ENCODE measurements around the gene CALML3. TPM values are rescaled to one million over a fixed set of nuclear protein-coding genes. Genes with fewer than 3 reads are reported as not detected.

The CALML3 gene
- total and polyA plus RNA-seq, 10 of the 15 experiments (the other 5 are each of a cell fraction or from before 2014, with no cell fraction given), result not detected

DNA sequence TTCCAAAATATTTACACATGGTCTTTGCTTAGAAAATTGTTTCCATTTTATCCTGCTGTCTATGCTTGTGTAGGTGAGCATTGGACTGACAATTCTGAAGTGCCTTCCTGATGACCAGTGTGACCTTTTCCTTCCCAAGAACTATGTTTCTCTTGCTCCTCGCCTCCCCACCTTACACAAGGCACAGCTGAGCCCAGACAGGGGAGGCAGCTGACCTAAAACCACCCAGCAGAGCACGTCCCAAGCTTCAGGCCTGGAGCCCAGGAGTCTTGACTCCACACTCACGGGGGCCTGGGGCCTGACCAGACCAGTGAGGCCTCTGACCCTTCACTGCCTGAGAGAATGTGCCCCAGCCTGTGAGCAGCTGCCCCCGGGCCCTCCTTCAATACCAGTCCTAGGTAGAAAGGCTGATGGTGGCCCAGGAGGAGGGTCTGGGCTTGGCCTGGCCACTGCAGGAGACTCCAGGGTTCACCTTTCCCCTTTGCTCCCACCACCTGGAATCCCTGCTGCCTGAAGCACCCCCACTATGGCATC lies 32.4 kb upstream of the CALML3 start:
- ATAC-seq (no peak), FAIRE-seq (no peak), DNase-seq (ENCODE audit: low read depth, low spot score) (no peak)
- H3K4me1 ChIP-seq (ENCODE audit: control insufficient read depth, insufficient read depth, low read length), result no peaks in the 10 kb centered on the region
- in situ Hi-C loops (cut with MboI), result no loop called here
- intact Hi-C loops (cut with micrococcal nuclease; ENCODE audit: unreplicated experiment), result no loop called here
- 0% methylated on average over 4 of the region's 4 CpGs for WGBS (ENCODE audit: insufficient coverage, insufficient replicate concordance, low lambda C conversion rate, missing lambda C conversion rate)
- H3K4me3 ChIP-seq, result no peak overlapping the region
- no peak overlapping the region for H3K27ac ChIP-seq (ENCODE audit: control insufficient read depth, insufficient read depth)
- no peak overlapping the region for H3K9ac ChIP-seq (ENCODE audit: control insufficient read depth, insufficient read depth, low read length)
- no peak for TF ChIP-seq CHD2 (IDR thresholded peaks at IDR 0.05; ENCODE audit: borderline replicate concordance, low read depth, low read length)
- POLR2A ChIA-PET, result no interaction called here
- peaks cover 3% of the 10 kb centered on the region; the same call in 2 of the 3 replicates for H3K9me3 ChIP-seq (replicated peaks; ENCODE audit: control insufficient read depth, insufficient read depth, low read length)
- no peaks in the 10 kb centered on the region; a peak in 3 of 4 replicates for H3K27me3 ChIP-seq (replicated peaks in 1 of 2; ENCODE audit: control insufficient read depth in 2 of 2, insufficient read depth in 2 of 2, low read length in 1 of 2)
- no peaks in the 10 kb centered on the region for H3K79me2 ChIP-seq (ENCODE audit: control insufficient read depth, insufficient read depth, low read length)
- BruUV-seq (replicated peaks), result no TSS peak
- no peak overlapping the region for H3K4me2 ChIP-seq (ENCODE audit: control insufficient read depth, insufficient read depth)
- no peaks in the 10 kb centered on the region for H4K20me1 ChIP-seq (ENCODE audit: control insufficient read depth, insufficient read depth)
- CTCF ChIA-PET, result no interaction called here
- no peaks in the 10 kb centered on the region for H3K36me3 ChIP-seq (ENCODE audit: control insufficient read depth in 2 of 2, insufficient read depth in 2 of 2, low read length in 1 of 2)
- SMC1A ChIA-PET (ENCODE audit: uncharacterized antibody, unreplicated experiment), result no interaction called here
- RAD21 ChIA-PET (ENCODE audit: unreplicated experiment), result no interaction called here
- no peak overlapping the region for H2AFZ ChIP-seq (ENCODE audit: control insufficient read depth, low read depth, low read length)

DNA sequence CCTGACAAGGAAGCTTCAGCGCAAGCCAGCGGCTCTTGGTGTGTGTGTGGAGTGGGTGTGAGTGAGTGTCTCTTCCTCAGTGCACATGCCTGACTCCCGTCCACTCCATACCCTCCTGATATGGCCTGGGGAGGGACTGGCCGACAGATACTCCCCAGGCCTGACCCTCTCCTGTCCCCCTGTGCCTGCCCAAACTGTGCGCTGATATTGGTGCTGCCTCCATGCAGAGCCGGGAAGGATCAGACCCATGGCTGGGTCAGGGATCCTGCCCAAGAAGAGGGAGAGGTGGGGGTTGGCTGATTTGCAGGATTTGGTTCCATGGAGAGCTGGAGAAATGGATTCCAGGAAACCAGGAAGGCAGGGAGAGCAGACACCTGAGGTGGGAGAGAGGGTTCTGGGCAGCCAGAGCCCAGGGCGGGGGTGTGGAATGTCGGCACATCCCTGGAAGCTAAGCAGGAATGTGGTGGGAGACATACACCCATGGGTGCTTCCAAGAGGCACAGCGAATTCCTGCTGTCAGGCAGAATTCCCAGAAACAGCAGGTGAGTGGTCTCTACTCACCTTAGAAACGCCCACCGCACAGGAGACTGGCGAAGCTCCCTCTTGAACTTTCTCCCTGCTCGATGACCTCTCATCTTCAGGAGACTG lies 31.7 kb upstream of the CALML3 start:
- intact Hi-C loops (cut with micrococcal nuclease; ENCODE audit: unreplicated experiment), result no loop called here

More for the DNA sequence above, 31.7 kb upstream of the CALML3 start:
- ChIA-PET POLR2A (no interaction called here), CTCF (no interaction called here), SMC1A (ENCODE audit: uncharacterized antibody, unreplicated experiment) (no interaction called here), RAD21 (ENCODE audit: unreplicated experiment) (no interaction called here)
- 57% methylated on average over 13 of the region's 13 CpGs for WGBS (ENCODE audit: insufficient coverage, insufficient replicate concordance, low lambda C conversion rate, missing lambda C conversion rate)
- no TSS peak for BruUV-seq (replicated peaks)
- H3K27me3 ChIP-seq (replicated peaks in 1 of 2; ENCODE audit: control insufficient read depth in 2 of 2, insufficient read depth in 2 of 2, low read length in 1 of 2), result no peaks in the 10 kb centered on the region; a peak in 3 of 4 replicates
- peaks cover 3% of the 10 kb centered on the region; the same call in 2 of the 3 replicates for H3K9me3 ChIP-seq (replicated peaks; ENCODE audit: control insufficient read depth, insufficient read depth, low read length)
- no peak overlapping the region for H3K9ac ChIP-seq (ENCODE audit: control insufficient read depth, insufficient read depth, low read length)
- TF ChIP-seq, protein P1, sequence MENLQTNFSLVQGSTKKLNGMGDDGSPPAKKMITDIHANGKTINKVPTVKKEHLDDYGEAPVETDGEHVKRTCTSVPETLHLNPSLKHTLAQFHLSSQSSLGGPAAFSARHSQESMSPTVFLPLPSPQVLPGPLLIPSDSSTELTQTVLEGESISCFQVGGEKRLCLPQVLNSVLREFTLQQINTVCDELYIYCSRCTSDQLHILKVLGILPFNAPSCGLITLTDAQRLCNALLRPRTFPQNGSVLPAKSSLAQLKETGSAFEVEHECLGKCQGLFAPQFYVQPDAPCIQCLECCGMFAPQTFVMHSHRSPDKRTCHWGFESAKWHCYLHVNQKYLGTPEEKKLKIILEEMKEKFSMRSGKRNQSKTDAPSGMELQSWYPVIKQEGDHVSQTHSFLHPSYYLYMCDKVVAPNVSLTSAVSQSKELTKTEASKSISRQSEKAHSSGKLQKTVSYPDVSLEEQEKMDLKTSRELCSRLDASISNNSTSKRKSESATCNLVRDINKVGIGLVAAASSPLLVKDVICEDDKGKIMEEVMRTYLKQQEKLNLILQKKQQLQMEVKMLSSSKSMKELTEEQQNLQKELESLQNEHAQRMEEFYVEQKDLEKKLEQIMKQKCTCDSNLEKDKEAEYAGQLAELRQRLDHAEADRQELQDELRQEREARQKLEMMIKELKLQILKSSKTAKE (IDR thresholded peaks at IDR 0.05; ENCODE audit: low read depth, poor library complexity, severe bottlenecking), result no peak
- TF ChIP-seq EP300 (IDR thresholded peaks at IDR 0.05; ENCODE audit: borderline replicate concordance in 1 of 2, control insufficient read depth in 1 of 2, low read depth in 2 of 2, low read length in 2 of 2) (no peak), DPF2 (IDR thresholded peaks at IDR 0.05) (no peak), RCOR1 (conservative IDR thresholded peaks at IDR 0.05; ENCODE audit: low read depth, low read length) (no peak)
- TF ChIP-seq, protein P2, sequence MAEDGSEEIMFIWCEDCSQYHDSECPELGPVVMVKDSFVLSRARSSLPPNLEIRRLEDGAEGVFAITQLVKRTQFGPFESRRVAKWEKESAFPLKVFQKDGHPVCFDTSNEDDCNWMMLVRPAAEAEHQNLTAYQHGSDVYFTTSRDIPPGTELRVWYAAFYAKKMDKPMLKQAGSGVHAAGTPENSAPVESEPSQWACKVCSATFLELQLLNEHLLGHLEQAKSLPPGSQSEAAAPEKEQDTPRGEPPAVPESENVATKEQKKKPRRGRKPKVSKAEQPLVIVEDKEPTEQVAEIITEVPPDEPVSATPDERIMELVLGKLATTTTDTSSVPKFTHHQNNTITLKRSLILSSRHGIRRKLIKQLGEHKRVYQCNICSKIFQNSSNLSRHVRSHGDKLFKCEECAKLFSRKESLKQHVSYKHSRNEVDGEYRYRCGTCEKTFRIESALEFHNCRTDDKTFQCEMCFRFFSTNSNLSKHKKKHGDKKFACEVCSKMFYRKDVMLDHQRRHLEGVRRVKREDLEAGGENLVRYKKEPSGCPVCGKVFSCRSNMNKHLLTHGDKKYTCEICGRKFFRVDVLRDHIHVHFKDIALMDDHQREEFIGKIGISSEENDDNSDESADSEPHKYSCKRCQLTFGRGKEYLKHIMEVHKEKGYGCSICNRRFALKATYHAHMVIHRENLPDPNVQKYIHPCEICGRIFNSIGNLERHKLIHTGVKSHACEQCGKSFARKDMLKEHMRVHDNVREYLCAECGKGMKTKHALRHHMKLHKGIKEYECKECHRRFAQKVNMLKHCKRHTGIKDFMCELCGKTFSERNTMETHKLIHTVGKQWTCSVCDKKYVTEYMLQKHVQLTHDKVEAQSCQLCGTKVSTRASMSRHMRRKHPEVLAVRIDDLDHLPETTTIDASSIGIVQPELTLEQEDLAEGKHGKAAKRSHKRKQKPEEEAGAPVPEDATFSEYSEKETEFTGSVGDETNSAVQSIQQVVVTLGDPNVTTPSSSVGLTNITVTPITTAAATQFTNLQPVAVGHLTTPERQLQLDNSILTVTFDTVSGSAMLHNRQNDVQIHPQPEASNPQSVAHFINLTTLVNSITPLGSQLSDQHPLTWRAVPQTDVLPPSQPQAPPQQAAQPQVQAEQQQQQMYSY (CRISPR knock-in tag; IDR thresholded peaks at IDR 0.05), result no peak
- no peak overlapping the region for H3K4me2 ChIP-seq (ENCODE audit: control insufficient read depth, insufficient read depth)
- ATAC-seq (no peak), FAIRE-seq (no peak), DNase-seq (ENCODE audit: low read depth, low spot score) (no peak)
- no peak overlapping the region for H2AFZ ChIP-seq (ENCODE audit: control insufficient read depth, low read depth, low read length)
- H4K20me1 ChIP-seq (ENCODE audit: control insufficient read depth, insufficient read depth), result no peaks in the 10 kb centered on the region
- in situ Hi-C loops (cut with MboI), result no loop called here
- H3K4me1 ChIP-seq (ENCODE audit: control insufficient read depth, insufficient read depth, low read length), result no peaks in the 10 kb centered on the region
- no peaks in the 10 kb centered on the region for H3K36me3 ChIP-seq (ENCODE audit: control insufficient read depth in 2 of 2, insufficient read depth in 2 of 2, low read length in 1 of 2)
- no peak overlapping the region for H3K27ac ChIP-seq (ENCODE audit: control insufficient read depth, insufficient read depth)
- H3K4me3 ChIP-seq, result no peak overlapping the region
- no peaks in the 10 kb centered on the region for H3K79me2 ChIP-seq (ENCODE audit: control insufficient read depth, insufficient read depth, low read length)

All from GM12878 (cell line).